Mesendoderm (in vitro differentiated cells): ENCODE measurements around the gene HHEX.

ENCODE experiments used
- DNase-seq: peaks from one replicate; pipeline ENCODE4 v3.0.0; 2013
- H2AK5ac ChIP-seq: 2 replicates; pipeline ENCODE4 v1.6.1; 2013; ENCODE audit warnings: low read length, inconsistent platforms
- H2BK120ac ChIP-seq: 2 replicates; pipeline ENCODE4 v1.6.1; 2013; ENCODE audit warnings: low read depth, mild to moderate bottlenecking, low read length, moderate library complexity, mixed read lengths
- H2BK15ac ChIP-seq: replicated peaks from 2 replicates; pipeline ENCODE4 v1.6.1; 2013; ENCODE audit warnings: low read depth, mild to moderate bottlenecking, moderate library complexity
- H2BK5ac ChIP-seq: 2 replicates; pipeline ENCODE4 v1.6.1; 2013; ENCODE audit warnings: low read length, inconsistent platforms
- H3K18ac ChIP-seq: 2 replicates; pipeline ENCODE4 v1.6.1; 2013; ENCODE audit warnings: mild to moderate bottlenecking, low read length, mixed read lengths
- H3K23ac ChIP-seq: one replicate; pipeline ENCODE4 v1.6.1; 2013; ENCODE audit warnings: low read length
- H3K27ac ChIP-seq: 2 replicates; pipeline ENCODE4 v1.5.1; 2013; ENCODE audit warnings: low read depth, mild to moderate bottlenecking, inconsistent platforms, low read length, moderate library complexity
- H3K27me3 ChIP-seq: 2 replicates; pipeline ENCODE4 v1.6.1; 2013; ENCODE audit warnings: low read length, control low read depth, mild to moderate bottlenecking, inconsistent platforms; ENCODE audit not compliant: insufficient read depth, poor library complexity
- H3K36me3 ChIP-seq: 2 replicates; pipeline ENCODE4 v1.6.1; 2013; ENCODE audit warnings: low read length, inconsistent platforms; ENCODE audit not compliant: control insufficient read depth, insufficient read depth
- H3K4ac ChIP-seq: one replicate; pipeline ENCODE4 v1.6.1; 2013; ENCODE audit warnings: low read depth, mild to moderate bottlenecking, low read length, moderate library complexity
- H3K4me1 ChIP-seq: 2 replicates; pipeline ENCODE4 v1.6.1; 2013; ENCODE audit warnings: low read depth, low read length, inconsistent platforms; ENCODE audit not compliant: control insufficient read depth
- H3K4me2 ChIP-seq: 2 replicates; pipeline ENCODE4 v1.6.1; 2013; ENCODE audit warnings: low read length
- H3K4me3 ChIP-seq: 2 replicates; pipeline ENCODE4 v1.5.1; 2013; ENCODE audit warnings: mild to moderate bottlenecking, low read length
- H3K56ac ChIP-seq: one replicate; pipeline ENCODE4 v1.6.1; 2013; ENCODE audit warnings: low read length
- H3K79me1 ChIP-seq: 2 replicates; pipeline ENCODE4 v1.6.1; 2013; ENCODE audit warnings: low read length, inconsistent platforms
- H3K79me2 ChIP-seq: 2 replicates; pipeline ENCODE4 v1.6.1; 2013; ENCODE audit warnings: mild to moderate bottlenecking, low read length; ENCODE audit not compliant: control insufficient read depth, insufficient read depth
- H3K9ac ChIP-seq: 2 replicates; pipeline ENCODE4 v1.6.1; 2013; ENCODE audit warnings: low read length, inconsistent platforms
- H4K5ac ChIP-seq: one replicate; pipeline ENCODE4 v1.6.1; 2013; ENCODE audit warnings: low read length
- H4K8ac ChIP-seq: one replicate; pipeline ENCODE4 v1.6.1; 2013; ENCODE audit warnings: low read depth, mild to moderate bottlenecking, control low read depth, low read length, moderate library complexity
- WGBS: extraction: QIAGEN DNeasy Blood & Tissue Kit; methylation state at CpG from one replicate; pipeline ENCODE4 v1.1.7; 2013; ENCODE audit warnings: low lambda C conversion rate, missing lambda C conversion rate; ENCODE audit not compliant: insufficient coverage; ENCODE audit errors: extremely low coverage; 5-methylcytosine and 5-hydroxymethylcytosine counted together

HHEX gene

DNA sequence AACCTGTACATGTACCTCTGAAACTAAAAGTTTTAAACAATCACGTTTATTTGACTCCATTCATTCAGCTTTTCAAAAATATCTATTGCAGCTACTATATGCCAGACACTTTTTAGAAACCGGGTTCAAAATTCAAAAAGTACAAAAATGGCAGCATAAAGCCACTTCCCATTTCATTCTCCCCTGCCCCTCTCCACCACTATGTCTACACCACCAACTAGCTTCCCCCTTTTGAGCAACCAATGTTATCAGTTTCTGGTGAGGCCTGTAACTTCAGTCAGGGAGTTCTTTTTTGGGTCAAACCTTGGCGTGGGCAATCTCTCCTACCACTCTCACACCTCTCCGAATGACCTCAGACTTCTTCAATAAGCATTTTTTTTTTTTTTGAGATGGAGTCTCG, 11.5 kb upstream of the HHEX start:
- no CpG with 5 or more reads among the region's 5 CpGs for WGBS
- H3K18ac ChIP-seq: no peak overlapping the region
- no peak overlapping the region for H3K9ac ChIP-seq
- no peak overlapping the region for H4K8ac ChIP-seq
- no peaks in the 10 kb centered on the region for H3K27me3 ChIP-seq
- no peak overlapping the region for H3K27ac ChIP-seq
- no peak overlapping the region for H4K5ac ChIP-seq
- H3K4me1 ChIP-seq: no peaks in the 10 kb centered on the region
- H3K4me3 ChIP-seq: no peak overlapping the region
- H3K23ac ChIP-seq: no peak overlapping the region
- H3K79me1 ChIP-seq: no peaks in the 10 kb centered on the region
- no peak overlapping the region for H3K4ac ChIP-seq
- no peak overlapping the region for H3K4me2 ChIP-seq
- H2AK5ac ChIP-seq: no peak overlapping the region
- DNase-seq: no peak
- no peaks in the 10 kb centered on the region for H3K36me3 ChIP-seq
- H2BK120ac ChIP-seq: no peak overlapping the region
- no peak overlapping the region for H2BK5ac ChIP-seq
- H3K79me2 ChIP-seq: no peaks in the 10 kb centered on the region
- no peak overlapping the region for H3K56ac ChIP-seq
- no peak overlapping the region for H2BK15ac ChIP-seq

DNA sequence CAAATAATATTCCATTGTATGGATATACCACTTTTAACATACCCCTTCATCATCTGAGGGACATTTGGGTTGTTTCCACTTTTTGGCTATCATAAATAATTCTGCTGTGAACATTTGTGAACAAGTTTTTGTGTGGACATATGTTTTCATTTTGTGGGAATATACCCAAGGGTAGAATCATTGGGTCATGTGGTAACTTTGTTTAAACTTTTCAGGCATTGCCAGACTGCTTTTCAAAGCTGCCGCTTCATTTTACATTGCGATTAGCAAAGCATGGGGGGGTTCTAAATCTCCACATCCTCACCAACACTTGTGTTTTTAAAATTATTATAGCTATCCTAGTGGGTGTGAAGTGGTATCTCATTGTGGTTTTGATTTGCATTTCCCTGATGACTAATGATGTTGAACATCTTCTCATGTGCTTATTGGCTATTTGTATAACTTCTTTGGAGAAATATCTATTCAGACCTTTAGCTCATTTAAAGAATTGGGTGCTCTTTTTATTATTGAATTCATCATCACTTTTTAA, 8.4 kb upstream of the HHEX start:
- Histone ChIP-seq H3K27ac (no peak overlapping the region), H3K18ac (no peak overlapping the region), H3K79me2 (no peaks in the 10 kb centered on the region), H2BK5ac (no peak overlapping the region), H2AK5ac (no peak overlapping the region), H3K79me1 (no peaks in the 10 kb centered on the region), H4K5ac (no peak overlapping the region), H3K4me1 (no peaks in the 10 kb centered on the region), H2BK120ac (no peak overlapping the region), H3K27me3 (no peaks in the 10 kb centered on the region), H3K4ac (no peak overlapping the region), H2BK15ac (no peak overlapping the region), H3K4me2 (no peak overlapping the region), H3K36me3 (no peaks in the 10 kb centered on the region), H4K8ac (no peak overlapping the region), H3K23ac (no peak overlapping the region), H3K56ac (no peak overlapping the region), H3K4me3 (no peak overlapping the region), H3K9ac (no peak overlapping the region)
- no CpG with 5 or more reads among the region's 2 CpGs for WGBS
- DNase-seq: no peak

DNA sequence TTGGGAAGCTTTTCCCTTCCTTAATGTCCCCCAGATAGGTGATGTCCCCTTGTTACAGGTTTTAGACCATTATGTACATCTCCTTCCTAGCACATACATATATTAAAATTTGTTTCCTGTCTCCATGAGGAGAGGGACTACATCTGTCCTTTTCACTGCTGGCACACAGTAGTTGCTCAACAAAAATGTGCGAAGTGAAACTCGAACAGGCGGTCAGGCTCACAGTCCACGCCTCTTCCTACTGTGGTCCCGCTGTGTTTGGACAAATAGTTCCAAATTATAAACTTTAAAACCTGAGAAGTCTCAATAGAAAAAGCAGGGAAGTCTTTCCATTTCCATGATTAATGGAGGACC, 1.2 kb upstream of the HHEX start:
- no peak overlapping the region for H4K5ac ChIP-seq
- no peak overlapping the region for H3K27ac ChIP-seq
- H3K9ac ChIP-seq: no peak overlapping the region
- H3K56ac ChIP-seq: no peak overlapping the region
- H3K27me3 ChIP-seq: peaks cover 18% of the 10 kb centered on the region
- no peak overlapping the region for H2BK120ac ChIP-seq
- H3K18ac ChIP-seq: no peak overlapping the region
- H3K79me1 ChIP-seq: no peaks in the 10 kb centered on the region
- no peak overlapping the region for H2BK5ac ChIP-seq
- H3K23ac ChIP-seq: no peak overlapping the region
- no peak overlapping the region for H2BK15ac ChIP-seq
- H3K36me3 ChIP-seq: no peaks in the 10 kb centered on the region
- no peaks in the 10 kb centered on the region for H3K4me1 ChIP-seq
- H3K4me2 ChIP-seq: no peak overlapping the region
- no peaks in the 10 kb centered on the region for H3K79me2 ChIP-seq
- H2AK5ac ChIP-seq: no peak overlapping the region
- no CpG with 5 or more reads among the region's 5 CpGs for WGBS
- no peak for DNase-seq
- H3K4ac ChIP-seq: no peak overlapping the region
- H3K4me3 ChIP-seq: no peak overlapping the region
- no peak overlapping the region for H4K8ac ChIP-seq

DNA sequence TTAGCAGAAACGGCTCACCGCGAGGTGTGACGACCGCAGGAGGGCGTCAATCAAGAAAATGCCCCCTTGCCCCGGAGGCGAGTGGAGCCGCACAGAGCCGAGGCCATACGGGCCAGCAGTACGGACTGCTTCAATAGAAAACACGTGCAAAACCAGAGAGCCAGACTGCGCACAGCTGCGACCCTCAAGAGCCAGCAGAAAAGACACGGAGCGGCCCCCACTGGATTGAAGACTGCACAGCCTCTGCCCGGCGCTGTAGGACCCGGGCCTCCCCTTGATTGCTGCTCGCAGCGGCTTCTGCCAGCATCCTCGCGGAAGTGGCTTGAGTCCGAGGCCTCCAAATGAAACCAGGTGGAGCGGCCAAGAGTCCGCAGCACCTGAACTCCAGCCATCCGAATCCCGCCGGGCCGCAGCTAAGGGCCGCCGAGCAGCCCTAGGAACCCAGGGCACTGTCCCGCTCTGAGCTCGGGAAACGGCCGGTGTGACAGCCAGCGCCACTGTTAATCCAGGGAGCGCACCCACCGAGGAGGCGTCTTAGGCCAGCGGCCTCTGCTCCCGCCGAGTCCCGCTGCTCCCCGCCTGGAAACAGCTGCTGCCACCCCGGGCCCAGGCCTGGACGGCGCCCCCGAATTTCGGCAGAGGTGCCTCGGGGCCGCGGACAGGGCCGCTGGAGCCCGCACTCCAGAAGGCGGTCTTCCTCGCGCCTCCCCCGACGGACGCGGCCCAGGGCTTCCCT, 660 bp upstream of the HHEX start:
- no peak overlapping the region for H4K8ac ChIP-seq
- no peak overlapping the region for H2BK5ac ChIP-seq
- no peak overlapping the region for H4K5ac ChIP-seq
- H3K27me3 ChIP-seq: peaks cover 18% of the 10 kb centered on the region
- H3K9ac ChIP-seq: peak overlapping the region; percentile 54
- H3K36me3 ChIP-seq: no peaks in the 10 kb centered on the region
- no CpG with 5 or more reads among the region's 63 CpGs for WGBS
- peak overlapping the region; percentile 8 for H3K4me3 ChIP-seq
- peak overlapping the region; percentile 45 for H3K4me2 ChIP-seq
- no peaks in the 10 kb centered on the region for H3K79me1 ChIP-seq
- DNase-seq: peak; percentile 59
- no peak overlapping the region for H2BK120ac ChIP-seq
- no peak overlapping the region for H3K23ac ChIP-seq
- no peak overlapping the region for H3K4ac ChIP-seq
- no peaks in the 10 kb centered on the region for H3K79me2 ChIP-seq
- no peak overlapping the region for H2BK15ac ChIP-seq
- no peak overlapping the region for H3K18ac ChIP-seq
- H3K4me1 ChIP-seq: no peaks in the 10 kb centered on the region
- H3K56ac ChIP-seq: peak overlapping the region; percentile 79
- H3K27ac ChIP-seq: no peak overlapping the region
- no peak overlapping the region for H2AK5ac ChIP-seq

DNA sequence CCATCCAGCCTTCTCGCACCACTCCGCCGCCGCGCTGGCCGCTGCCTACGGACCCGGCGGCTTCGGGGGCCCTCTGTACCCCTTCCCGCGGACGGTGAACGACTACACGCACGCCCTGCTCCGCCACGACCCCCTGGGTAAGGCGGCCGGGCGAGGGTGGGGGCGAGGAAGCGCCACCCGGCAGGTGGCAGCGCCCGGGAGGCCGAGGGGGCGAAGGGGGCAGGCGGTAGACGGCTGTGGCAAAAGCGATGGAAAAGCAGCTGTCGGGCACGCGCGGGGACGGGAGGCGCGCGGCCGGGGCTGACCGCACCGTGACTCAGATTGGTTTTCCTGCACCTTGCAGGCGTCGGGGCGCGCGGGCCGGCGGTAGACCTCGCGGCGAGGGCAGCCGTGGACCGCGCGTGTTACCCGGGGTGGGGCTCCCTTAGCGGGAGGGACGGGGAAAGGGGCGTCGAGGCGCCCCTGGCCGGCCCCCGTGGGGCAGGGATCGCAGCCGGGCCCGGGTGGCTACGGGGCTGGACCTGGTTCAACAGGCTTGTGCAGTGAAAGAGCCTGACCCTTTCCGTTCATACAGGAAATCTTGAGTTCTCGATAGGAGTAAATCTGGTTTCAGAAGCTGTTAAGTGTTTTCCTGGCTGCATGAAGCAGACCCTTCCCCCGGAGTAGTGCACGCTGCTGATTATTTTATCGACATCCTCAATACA, 608 bp downstream of the HHEX start:
- H3K79me1 ChIP-seq: no peaks in the 10 kb centered on the region
- peak overlapping the region; percentile 67 for H3K9ac ChIP-seq
- H3K23ac ChIP-seq: peak overlapping the region; percentile 69
- H4K8ac ChIP-seq: no peak overlapping the region
- H3K4ac ChIP-seq: no peak overlapping the region
- peak overlapping the region; percentile 72 for H3K4me2 ChIP-seq
- no peak overlapping the region for H4K5ac ChIP-seq
- H3K4me1 ChIP-seq: no peaks in the 10 kb centered on the region
- peak; percentile 51 for DNase-seq
- no peaks in the 10 kb centered on the region for H3K36me3 ChIP-seq
- H2BK5ac ChIP-seq: no peak overlapping the region
- H2BK15ac ChIP-seq: no peak overlapping the region
- no peak overlapping the region for H2AK5ac ChIP-seq
- no peak overlapping the region for H2BK120ac ChIP-seq
- H3K4me3 ChIP-seq: peak overlapping the region; percentile 42
- no peaks in the 10 kb centered on the region for H3K79me2 ChIP-seq
- H3K18ac ChIP-seq: peak overlapping the region; percentile 12
- H3K27me3 ChIP-seq: peaks cover 21% of the 10 kb centered on the region
- H3K56ac ChIP-seq: peak overlapping the region; percentile 73
- H3K27ac ChIP-seq: no peak overlapping the region
- whole genome bisulfite sequencing: no CpG with 5 or more reads among the region's 73 CpGs
